Activated CD8-positive, alpha-beta T cell treated with anti-CD3 and anti-CD28 coated beads for 36 hours (primary cell): ENCODE data around the gene FGD4. TPM values are rescaled to one million over a fixed set of nuclear protein-coding genes. Genes with fewer than 3 reads are reported as not detected.

ENCODE experiments used
- ATAC-seq: fragments of 200-7000 bp; cut with Tn5 transposase; one replicate; pipeline ENCODE4 v1.10.0; 2021; ENCODE audit warnings: mild to moderate bottlenecking, moderate library complexity
- CTCF ChIA-PET: fragments of 350-600 bp; sonication (Branson Sonifier 250); formaldehyde crosslinking; loops from one replicate; lab custom pipeline; 2021; ENCODE audit warnings: antibody characterized with exemption; lab: Charles Lee
- POLR2A ChIA-PET: fragments of 350-600 bp; sonication (Branson Sonifier 250); formaldehyde crosslinking; loops from one replicate; lab custom pipeline; 2021; ENCODE audit warnings: antibody characterized with exemption; lab: Charles Lee
- DNase-seq: peaks from one replicate; pipeline ENCODE4 v3.0.0-alpha.2; 2020
- H3K27ac Mint-ChIP-seq: one replicate; pipeline ENCODE4 v1.8.0; 2021; ENCODE audit warnings: mild to moderate bottlenecking, mixed read lengths
- H3K27me3 Mint-ChIP-seq: one replicate; pipeline ENCODE4 v1.8.0; 2021; ENCODE audit warnings: mixed read lengths
- H3K36me3 Mint-ChIP-seq: one replicate; pipeline ENCODE4 v1.8.0; 2021; ENCODE audit warnings: low read depth, mixed read lengths
- H3K4me1 Mint-ChIP-seq: one replicate; pipeline ENCODE4 v1.8.0; 2021; ENCODE audit warnings: low read depth, mixed read lengths
- H3K4me3 Mint-ChIP-seq: one replicate; pipeline ENCODE4 v1.8.0; 2021; ENCODE audit warnings: mild to moderate bottlenecking, moderate library complexity, mixed read lengths
- H3K9me3 Mint-ChIP-seq: one replicate; pipeline ENCODE4 v1.8.0; 2021; ENCODE audit warnings: mixed read lengths
- CTCF ChIP-seq: fragments of 200-600 bp; IDR thresholded peaks from one replicate; pipeline ENCODE4 v1.8.0; 2022; ENCODE audit warnings: antibody characterized with exemption, mild to moderate bottlenecking
- intact Hi-C: fragments of 100-400 bp; cut with micrococcal nuclease; formaldehyde crosslinking; loops from one replicate; pipeline ENCODE4 v1.10.0; 2022
- total RNA-seq, 2 experiments: library from RNA; stranded (reverse); gene quantifications; one replicate each; pipeline ENCODE4 v1.2.3, GENCODE V29; 2021

Gene FGD4
- total RNA-seq, 2 experiments from 2014 or later, result 0.05 to 0.25 TPM

GRCh38 chr12:32466986-32467711 lies 67.8 kb downstream of the FGD4 start:
- Mint-ChIP-seq H3K4me1 (no peaks in the 10 kb centered on the region), H3K9me3 (no peaks in the 10 kb centered on the region), H3K4me3 (no peak overlapping the region), H3K36me3 (no peaks in the 10 kb centered on the region), H3K27me3 (no peaks in the 10 kb centered on the region), H3K27ac (no peak overlapping the region)
- intact Hi-C loops, result no loop called here
- TF ChIP-seq CTCF, result no peak
- ChIA-PET POLR2A (no interaction called here), CTCF (interaction anchor here (0.6 to 1.8 kb wide), 2 partner anchors 11 kb away, joined by 3 to 6 read pairs; no protein-coding TSS in a partner anchor)
- DNase-seq (no peak), ATAC-seq (no peak)

DNA sequence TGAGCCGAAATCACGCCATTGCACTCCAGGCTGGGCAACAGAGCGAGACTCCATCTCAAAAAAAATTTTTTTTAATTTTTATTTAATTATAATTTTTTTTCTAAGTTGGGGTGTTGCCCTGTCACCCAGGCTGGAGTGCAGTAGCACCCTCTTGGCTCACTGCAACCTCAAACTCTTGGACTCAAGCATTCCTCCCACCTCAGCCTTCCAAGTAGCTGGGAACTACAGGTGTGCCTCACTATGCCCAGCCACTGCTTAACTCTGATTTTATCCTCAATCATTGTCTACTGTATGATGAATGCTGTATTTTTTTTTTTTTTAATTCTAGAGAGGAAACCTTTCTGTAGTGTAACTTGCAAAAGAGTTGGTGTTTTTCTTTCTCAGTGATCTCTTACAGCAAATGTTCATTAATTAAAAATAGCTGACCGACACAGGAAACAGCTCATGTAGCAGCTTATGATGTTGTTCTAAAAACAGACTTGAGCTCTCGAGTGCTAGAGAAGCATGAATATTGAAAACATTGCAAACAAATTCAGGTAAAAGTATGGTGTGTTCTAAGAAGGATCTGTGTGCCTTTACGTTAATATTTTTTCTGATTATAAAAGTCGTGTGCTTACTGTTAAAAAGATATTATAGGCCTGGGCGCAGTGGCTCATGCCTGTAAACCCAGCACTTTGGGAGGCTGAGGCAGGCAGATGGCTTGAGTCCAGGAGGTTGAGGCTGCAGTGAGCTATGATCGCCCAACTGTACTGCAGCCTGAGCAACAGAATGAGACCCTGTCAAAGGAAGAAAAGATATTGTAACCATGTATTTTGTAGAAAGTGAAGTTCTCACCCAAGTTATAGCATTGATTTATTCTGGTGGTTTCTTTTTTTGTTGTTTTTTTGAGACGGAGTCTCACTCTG lies 68.9 kb downstream of the FGD4 start:
- DNase-seq (no peak), ATAC-seq (no peak)
- H3K9me3 Mint-ChIP-seq, result no peaks in the 10 kb centered on the region
- POLR2A ChIA-PET, result no interaction called here
- intact Hi-C loops, result no loop called here
- TF ChIP-seq CTCF, result no peak
- no peaks in the 10 kb centered on the region for H3K4me1 Mint-ChIP-seq
- H3K4me3 Mint-ChIP-seq, result no peak overlapping the region
- no peaks in the 10 kb centered on the region for H3K36me3 Mint-ChIP-seq
- CTCF ChIA-PET, result interaction anchor here (1.8 kb wide), 1 partner anchor 12 kb away, joined by 6 read pairs; no protein-coding TSS in a partner anchor
- no peaks in the 10 kb centered on the region for H3K27me3 Mint-ChIP-seq
- H3K27ac Mint-ChIP-seq, result no peak overlapping the region

DNA sequence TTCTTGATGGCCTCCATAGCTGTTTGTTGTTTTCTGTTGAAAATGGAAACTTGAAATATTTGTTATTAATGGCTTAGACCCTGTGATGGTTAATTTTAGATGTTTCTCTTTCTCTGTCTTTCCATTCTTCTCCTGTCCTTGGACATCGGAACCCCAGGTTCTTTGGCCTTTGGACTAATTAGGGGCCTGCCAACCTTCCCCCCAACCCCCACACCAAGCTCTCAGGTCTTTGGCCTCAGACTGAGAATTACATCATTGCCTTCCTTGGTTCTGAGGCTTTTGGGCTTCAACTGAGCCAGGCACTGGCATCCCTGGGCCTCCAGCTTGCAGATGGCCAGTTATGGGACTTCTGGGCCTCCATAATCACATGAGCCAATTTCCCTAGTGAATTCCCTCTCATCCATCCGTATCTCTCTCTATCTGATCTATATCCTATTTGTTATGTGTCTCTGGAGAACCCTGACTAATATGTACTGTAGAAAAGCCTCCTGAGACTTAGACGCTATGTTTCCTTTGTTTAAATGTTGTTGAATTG lies 71.6 kb downstream of the FGD4 start:
- ATAC-seq, result no peak
- Mint-ChIP-seq H3K4me3 (no peak overlapping the region), H3K4me1 (no peaks in the 10 kb centered on the region), H3K27ac (no peak overlapping the region), H3K9me3 (no peaks in the 10 kb centered on the region), H3K27me3 (peaks cover 2% of the 10 kb centered on the region), H3K36me3 (no peaks in the 10 kb centered on the region)
- no peak for TF ChIP-seq CTCF
- intact Hi-C loops, result no loop called here
- no peak for DNase-seq
- ChIA-PET CTCF (interaction anchor here (0.9 kb wide), 1 partner anchor 15 kb away, joined by 3 read pairs; no protein-coding TSS in a partner anchor), POLR2A (interaction anchor here (0.7 kb wide), 1 partner anchor 152 kb away, joined by 3 read pairs; no protein-coding TSS in a partner anchor)

- H3K27ac Mint-ChIP-seq, result no peak overlapping the region
- H3K4me1 Mint-ChIP-seq, result no peaks in the 10 kb centered on the region
- peaks cover 2% of the 10 kb centered on the region for H3K27me3 Mint-ChIP-seq
- ChIA-PET CTCF (interaction anchor here (0.9 kb wide), 1 partner anchor 16 kb away, joined by 3 read pairs; no protein-coding TSS in a partner anchor), POLR2A (interaction anchor here (0.7 kb wide), 1 partner anchor 151 kb away, joined by 3 read pairs; no protein-coding TSS in a partner anchor)
- H3K36me3 Mint-ChIP-seq, result no peaks in the 10 kb centered on the region
- DNase-seq (no peak), ATAC-seq (no peak)
- intact Hi-C loops, result no loop called here
- H3K9me3 Mint-ChIP-seq, result no peaks in the 10 kb centered on the region
- no peak for TF ChIP-seq CTCF
- H3K4me3 Mint-ChIP-seq, result no peak overlapping the region
These were observed 72.2 kb downstream of the FGD4 start for GRCh38 chr12:32471591-32472001.
